HL-60/S4 (cell line): ENCODE results near the gene PUS7L.
"Not testable (repeated sequence)": the region's sequence is repeated elsewhere in the genome, so short reads cannot be mapped to it uniquely, and the experiment has no call there.

ENCODE experiments used
- in situ Hi-C: fragments of 300-500 bp; cut with MboI; formaldehyde crosslinking; loops from 2 replicates; pipeline ENCODE4 v1.14.3; 2022; ENCODE audit warnings: low sequenced_read_pairs

The PUS7L gene

GRCh38 chr12:43758728-43759563 lies at the start of gene PUS7L, which contains the start of gene IRAK4:
Gene PUS7L (minus strand): TSS chr12:43758790. CDS start chr12:43755245, 3,545 bp downstream.
Gene IRAK4 (plus strand): TSS chr12:43758951. CDS start chr12:43768112, 9,161 bp downstream.
- in situ Hi-C loops = no loop called here

- in situ Hi-C loops = no loop called here
Observed at GRCh38 chr12:43807386-43807785, 48.8 kb upstream of the PUS7L start.

GRCh38 chr12:43806737-43807072 lies 48.1 kb upstream of the PUS7L start:
- in situ Hi-C loops = no loop called here

- in situ Hi-C loops = no loop called here
Observed at GRCh38 chr12:43805860-43806736, 47.5 kb upstream of the PUS7L start, which contains the start of gene TWF1. Gene TWF1 (minus strand): TSS chr12:43806317. CDS start chr12:43806245, 72 bp downstream.

GRCh38 chr12:43805149-43805859 lies 46.7 kb upstream of the PUS7L start:
- in situ Hi-C loops = no loop called here

- in situ Hi-C loops = no loop called here
Observed at GRCh38 chr12:43797561-43798217, 39.1 kb upstream of the PUS7L start.

- in situ Hi-C loops = no loop called here
Observed at GRCh38 chr12:43795716-43796280, 37.2 kb upstream of the PUS7L start.

GRCh38 chr12:43789941-43790340 lies 31.4 kb upstream of the PUS7L start:
- in situ Hi-C loops = no loop called here

GRCh38 chr12:43786899-43787693 lies 28.5 kb upstream of the PUS7L start:
- in situ Hi-C loops = no loop called here

GRCh38 chr12:43776498-43776897 lies 17.9 kb upstream of the PUS7L start:
- in situ Hi-C loops = no loop called here

- in situ Hi-C loops = no loop called here
Observed at GRCh38 chr12:43766291-43766690, 7.7 kb upstream of the PUS7L start.

GRCh38 chr12:43764528-43764927 lies 5.9 kb upstream of the PUS7L start:
- in situ Hi-C loops = no loop called here

GRCh38 chr12:43763769-43764168 lies 5.2 kb upstream of the PUS7L start:
- in situ Hi-C loops = no loop called here

GRCh38 chr12:43762596-43762995 lies 4.0 kb upstream of the PUS7L start:
- in situ Hi-C loops = no loop called here

GRCh38 chr12:43761500-43761899 lies 2.9 kb upstream of the PUS7L start:
- in situ Hi-C loops = no loop called here

- in situ Hi-C loops = no loop called here
Observed at GRCh38 chr12:43760396-43760795, 1.8 kb upstream of the PUS7L start.

GRCh38 chr12:43758247-43758727 lies 303 bp downstream of the PUS7L start:
- in situ Hi-C loops = no loop called here

- in situ Hi-C loops = no loop called here
Observed at GRCh38 chr12:43754015-43754414, 4.6 kb downstream of the PUS7L start.

GRCh38 chr12:43751360-43751759 lies 7.2 kb downstream of the PUS7L start:
- in situ Hi-C loops = not testable (repeated sequence)
